ENCODE data around the gene HSDL1. TPM values are rescaled to one million over a fixed set of nuclear protein-coding genes. Genes with fewer than 3 reads are reported as not detected.
A peak's percentile ranks its signal among the peaks of the same experiment; 100 is the strongest.

HSDL1 gene
- total RNA-seq, 1 donor = 18.1 TPM

GRCh38 chr16:84155226-84155625, 10.2 kb upstream of the HSDL1 start:
- Histone ChIP-seq H3K9me3 (ENCODE audit: low read depth, low read length) (no peaks in the 10 kb centered on the region), H3K79me2 (ENCODE audit: insufficient read depth, low read length) (no peaks in the 10 kb centered on the region), H3K36me3 (ENCODE audit: insufficient read depth, low read length) (no peaks in the 10 kb centered on the region), H3K4me3 (ENCODE audit: insufficient read depth, low read length) (no peak overlapping the region), H3K4me2 (ENCODE audit: insufficient read depth, low read length) (no peak overlapping the region), H4K20me1 (ENCODE audit: insufficient read depth, low read length) (no peaks in the 10 kb centered on the region), H3K27ac (ENCODE audit: low read depth, low read length) (no peak overlapping the region), H3K27me3 (ENCODE audit: insufficient read depth, low read length) (peaks cover 25% of the 10 kb centered on the region), H2AFZ (ENCODE audit: low read length) (no peak overlapping the region), H3K4me1 (ENCODE audit: insufficient read depth, low read length) (peaks cover 5% of the 10 kb centered on the region)
- TF ChIP-seq CTCF (IDR thresholded peaks at IDR 0.05; ENCODE audit: extremely low read depth, low read depth, low read length) = no peak
- DNase-seq (ENCODE audit: insufficient read length, low spot score, missing footprints) = no peak

GRCh38 chr16:84153660-84154214, 8.8 kb upstream of the HSDL1 start:
- H3K79me2 ChIP-seq (ENCODE audit: insufficient read depth, low read length) = no peaks in the 10 kb centered on the region

GRCh38 chr16:84150926-84151325, 5.9 kb upstream of the HSDL1 start:
- H4K20me1 ChIP-seq (ENCODE audit: insufficient read depth, low read length) = no peaks in the 10 kb centered on the region
- H3K4me1 ChIP-seq (ENCODE audit: insufficient read depth, low read length) = peaks cover 5% of the 10 kb centered on the region
- H3K79me2 ChIP-seq (ENCODE audit: insufficient read depth, low read length) = no peaks in the 10 kb centered on the region
- no peak overlapping the region for H3K4me2 ChIP-seq (ENCODE audit: insufficient read depth, low read length)
- no peaks in the 10 kb centered on the region for H3K36me3 ChIP-seq (ENCODE audit: insufficient read depth, low read length)
- H3K9me3 ChIP-seq (ENCODE audit: low read depth, low read length) = no peaks in the 10 kb centered on the region
- H2AFZ ChIP-seq (ENCODE audit: low read length) = no peak overlapping the region
- no peak for DNase-seq (ENCODE audit: insufficient read length, low spot score, missing footprints)
- H3K4me3 ChIP-seq (ENCODE audit: insufficient read depth, low read length) = no peak overlapping the region
- peaks cover 13% of the 10 kb centered on the region for H3K27me3 ChIP-seq (ENCODE audit: insufficient read depth, low read length)
- no peak for TF ChIP-seq CTCF (IDR thresholded peaks at IDR 0.05; ENCODE audit: extremely low read depth, low read depth, low read length)
- no peak overlapping the region for H3K27ac ChIP-seq (ENCODE audit: low read depth, low read length)

More at GRCh38 chr16:84153660-84154214, 8.8 kb upstream of the HSDL1 start:
- DNase-seq (ENCODE audit: insufficient read length, low spot score, missing footprints) = peak; percentile 82
- Histone ChIP-seq H3K4me3 (ENCODE audit: insufficient read depth, low read length) (no peak overlapping the region), H3K4me1 (ENCODE audit: insufficient read depth, low read length) (peaks cover 5% of the 10 kb centered on the region), H3K27ac (ENCODE audit: low read depth, low read length) (no peak overlapping the region), H3K27me3 (ENCODE audit: insufficient read depth, low read length) (peaks cover 12% of the 10 kb centered on the region), H3K9me3 (ENCODE audit: low read depth, low read length) (no peaks in the 10 kb centered on the region), H2AFZ (ENCODE audit: low read length) (peak overlapping the region; percentile 36), H4K20me1 (ENCODE audit: insufficient read depth, low read length) (no peaks in the 10 kb centered on the region), H3K36me3 (ENCODE audit: insufficient read depth, low read length) (no peaks in the 10 kb centered on the region), H3K4me2 (ENCODE audit: insufficient read depth, low read length) (peak overlapping the region; percentile 16)
- TF ChIP-seq CTCF (IDR thresholded peaks at IDR 0.05; ENCODE audit: extremely low read depth, low read depth, low read length) = no peak

GRCh38 chr16:84144209-84144858, 643 bp downstream of the HSDL1 start:
- Histone ChIP-seq H3K27ac (ENCODE audit: low read depth, low read length) (peak overlapping the region; percentile 2), H3K4me2 (ENCODE audit: insufficient read depth, low read length) (peak overlapping the region; percentile 99), H3K79me2 (ENCODE audit: insufficient read depth, low read length) (peaks cover 47% of the 10 kb centered on the region), H2AFZ (ENCODE audit: low read length) (peak overlapping the region; percentile 93), H3K27me3 (ENCODE audit: insufficient read depth, low read length) (peaks cover 9% of the 10 kb centered on the region), H3K4me1 (ENCODE audit: insufficient read depth, low read length) (peaks cover 4% of the 10 kb centered on the region), H3K4me3 (ENCODE audit: insufficient read depth, low read length) (peak overlapping the region; percentile 90), H4K20me1 (ENCODE audit: insufficient read depth, low read length) (peaks cover 4% of the 10 kb centered on the region), H3K9me3 (ENCODE audit: low read depth, low read length) (no peaks in the 10 kb centered on the region), H3K36me3 (ENCODE audit: insufficient read depth, low read length) (no peaks in the 10 kb centered on the region)
- DNase-seq (ENCODE audit: insufficient read length, low spot score, missing footprints) = peak; percentile 84
- peak; percentile 15 for TF ChIP-seq CTCF (IDR thresholded peaks at IDR 0.05; ENCODE audit: extremely low read depth, low read depth, low read length)
